GM18511 (cell line): ENCODE results near the gene GUCA1A.
"Not testable (repeated sequence)": the region's sequence is repeated elsewhere in the genome, so short reads cannot be mapped to it uniquely, and the experiment has no call there.

Experiments used
- ATAC-seq: cut with Tn5 transposase; IDR thresholded peaks from one replicate; pipeline ENCODE4 v1.9.1; 2021; ENCODE audit warnings: mild to moderate bottlenecking, moderate library complexity; ENCODE audit not compliant: unreplicated experiment

Gene GUCA1A

DNA sequence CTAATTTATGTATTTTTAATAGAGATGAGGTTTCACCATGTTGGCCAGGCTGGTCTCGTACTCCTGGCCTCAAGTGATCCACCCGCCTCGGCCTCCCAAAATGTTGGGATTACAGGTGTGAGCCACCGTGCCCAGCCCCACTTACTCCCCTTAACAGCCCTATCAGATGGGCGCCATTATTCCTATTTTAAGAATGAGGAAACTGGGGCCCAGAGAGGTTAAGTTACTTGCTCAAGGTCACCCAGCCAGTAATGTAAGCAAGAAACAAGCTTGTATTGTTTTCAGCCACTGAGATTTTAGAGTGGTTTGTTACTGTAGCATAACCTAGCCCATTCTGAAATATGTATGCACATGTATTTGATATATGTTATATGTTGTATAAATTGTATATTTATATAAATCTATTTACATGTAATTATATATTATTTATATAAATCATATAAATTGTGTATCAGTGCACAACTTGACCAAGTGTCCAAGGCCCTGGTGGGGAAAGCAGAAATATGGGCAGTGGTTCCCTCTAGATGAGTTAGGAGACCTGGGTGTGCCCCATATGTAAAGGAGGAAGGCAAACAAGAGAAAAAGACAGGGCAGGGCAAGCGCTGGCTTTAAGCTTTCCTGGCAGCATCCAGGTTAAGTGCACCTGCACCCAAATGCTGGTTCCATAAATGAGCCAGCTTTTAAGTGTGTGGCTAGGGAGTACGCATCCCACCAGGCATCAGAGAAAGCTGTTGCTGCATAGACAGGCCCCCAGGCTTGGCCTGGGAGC, 1.2 kb upstream of the GUCA1A start:
- no peak for ATAC-seq

DNA sequence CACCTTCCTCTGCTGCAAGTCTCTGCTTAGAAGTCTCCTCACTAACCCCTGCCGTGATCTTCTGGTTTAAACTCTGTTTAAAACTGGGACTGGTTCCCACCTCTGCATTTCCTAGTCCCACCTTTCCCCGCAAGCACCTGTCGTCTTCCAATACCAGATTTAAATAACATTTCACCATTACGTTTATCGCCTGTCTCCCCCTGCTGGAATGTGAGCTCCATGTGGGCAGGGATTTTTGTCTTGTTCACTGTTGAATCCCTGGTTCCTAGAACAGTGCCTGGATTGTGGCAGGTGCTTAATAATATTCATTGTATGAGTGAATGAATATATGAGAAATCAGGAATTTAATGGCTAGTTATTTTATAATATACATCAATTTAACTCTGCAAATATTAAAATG, 2.7 kb downstream of the GUCA1A start:
- ATAC-seq = no peak

DNA sequence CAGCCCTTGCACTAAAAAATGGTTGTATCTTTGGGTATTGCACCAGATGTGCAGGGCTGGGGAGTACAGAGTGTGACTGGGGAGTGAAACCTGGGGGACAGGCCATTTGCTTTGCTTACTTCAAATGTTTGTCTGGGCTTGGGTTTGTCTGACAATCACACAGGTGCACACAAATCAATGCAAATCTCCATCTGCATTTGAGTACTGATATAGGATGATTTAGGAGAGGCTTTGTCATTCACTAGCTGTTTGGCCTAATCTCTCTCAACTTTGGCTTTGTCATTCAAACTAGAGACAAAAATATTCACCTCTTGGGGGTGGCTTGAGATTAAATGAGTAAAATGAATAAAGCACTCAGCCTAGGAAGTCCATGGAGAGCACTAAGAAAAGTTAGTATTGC, 3.8 kb downstream of the GUCA1A start:
- no peak for ATAC-seq

DNA sequence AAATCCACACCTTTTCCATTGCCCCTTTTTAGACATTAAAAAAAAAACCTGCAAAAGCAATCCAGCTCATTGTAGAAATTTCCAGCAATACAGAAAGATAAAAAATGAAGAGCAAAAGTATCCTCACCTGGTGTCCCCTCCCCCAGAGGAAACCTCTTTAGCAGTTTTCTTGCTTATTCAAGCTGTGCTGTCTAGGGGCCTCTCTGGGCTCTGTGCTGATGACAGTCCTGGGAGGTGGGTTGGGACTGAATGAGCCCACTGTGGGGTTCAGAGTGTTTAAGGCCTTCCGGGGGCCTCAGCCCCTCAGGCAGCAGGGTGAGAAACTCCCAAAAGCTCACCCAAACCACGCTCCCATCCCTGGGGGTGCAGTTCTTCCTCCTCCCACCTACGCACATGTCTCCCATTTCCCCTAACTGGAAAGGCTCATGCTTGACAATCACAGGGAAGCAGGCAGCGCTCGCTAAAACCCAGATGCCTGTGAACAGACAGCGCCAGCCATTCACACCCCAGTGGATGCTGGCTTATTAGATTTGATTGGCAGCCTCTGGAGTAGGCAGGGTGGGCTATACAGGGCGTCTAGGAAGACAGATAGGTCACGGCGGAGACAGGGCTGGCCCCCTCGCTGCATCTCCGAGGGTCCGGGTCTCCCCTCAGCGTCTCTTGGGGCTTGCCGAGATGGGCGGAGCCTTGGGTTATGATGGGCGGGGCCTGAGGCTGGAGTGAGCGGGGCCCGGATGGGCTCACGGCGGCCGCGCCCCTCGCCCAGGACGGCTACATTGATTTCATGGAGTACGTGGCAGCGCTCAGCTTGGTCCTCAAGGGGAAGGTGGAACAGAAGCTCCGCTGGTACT, 4.6 kb downstream of the GUCA1A start:
- no peak for ATAC-seq

DNA sequence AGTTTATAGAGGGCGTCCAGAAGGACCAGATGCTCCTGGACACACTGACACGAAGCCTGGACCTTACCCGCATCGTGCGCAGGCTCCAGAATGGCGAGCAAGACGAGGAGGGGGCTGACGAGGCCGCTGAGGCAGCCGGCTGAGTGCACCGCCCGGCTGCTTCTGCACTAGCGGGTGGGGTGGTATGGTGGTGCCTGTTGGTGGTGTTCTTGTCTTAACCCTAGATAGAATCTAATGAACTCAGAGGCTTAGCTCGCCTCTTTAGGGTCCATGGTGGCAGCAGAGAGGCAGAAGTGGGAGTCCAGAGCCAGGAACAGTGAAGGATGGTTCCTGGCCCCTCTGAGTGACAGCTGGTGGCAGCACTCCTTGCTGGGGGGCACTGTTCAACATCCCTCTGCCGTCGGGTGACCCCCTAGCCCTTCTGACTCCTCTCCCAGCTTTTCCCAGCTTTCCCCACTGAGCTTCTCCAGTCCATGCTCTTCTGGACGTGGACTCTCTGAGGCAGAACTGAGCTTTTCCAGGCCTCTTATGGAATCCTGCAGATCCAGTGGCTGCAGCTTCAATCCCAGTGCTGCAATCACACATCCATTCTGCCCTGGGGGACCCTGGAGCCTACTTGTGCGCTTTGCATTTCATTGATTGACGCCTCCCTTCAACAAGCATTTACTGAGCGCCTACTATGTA, 6.2 kb downstream of the GUCA1A start:
- ATAC-seq = no peak

DNA sequence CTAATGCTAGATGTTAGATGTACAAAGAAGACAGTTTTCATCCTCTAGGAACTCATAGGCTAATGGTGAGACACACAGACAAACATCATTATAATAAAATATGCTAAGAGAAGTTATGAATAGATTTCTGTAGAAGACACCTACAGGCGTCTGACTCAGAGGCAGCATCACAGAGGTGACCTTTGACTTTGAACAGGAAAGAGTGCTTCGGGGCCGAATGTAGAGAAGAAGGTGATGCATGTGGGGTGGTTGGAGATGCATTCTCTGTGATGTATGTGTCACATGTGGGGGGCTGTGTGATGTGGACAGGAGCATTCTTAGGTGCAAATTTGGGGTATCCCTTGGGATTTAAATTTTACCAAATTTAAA, 6.8 kb downstream of the GUCA1A start:
- ATAC-seq = no peak

DNA sequence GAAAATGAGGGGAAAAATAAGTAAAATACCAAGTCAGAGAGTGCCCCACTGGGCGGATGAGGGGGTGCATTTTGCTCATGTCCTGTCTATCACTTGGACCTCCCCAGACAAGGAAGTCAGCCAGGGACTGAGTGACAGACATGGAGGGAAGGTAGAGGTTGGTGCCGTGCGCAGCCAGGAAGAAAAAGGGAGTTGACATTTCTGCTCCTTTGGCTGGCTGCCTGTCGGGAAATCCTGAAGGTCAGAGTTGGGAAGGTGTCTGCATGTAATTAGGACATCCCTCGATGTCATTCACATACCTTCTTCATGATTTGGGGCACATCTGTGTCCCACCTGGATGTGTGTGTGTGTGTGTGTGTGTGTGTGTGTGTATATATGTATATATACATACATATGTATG, 8.9 kb downstream of the GUCA1A start:
- no peak for ATAC-seq

DNA sequence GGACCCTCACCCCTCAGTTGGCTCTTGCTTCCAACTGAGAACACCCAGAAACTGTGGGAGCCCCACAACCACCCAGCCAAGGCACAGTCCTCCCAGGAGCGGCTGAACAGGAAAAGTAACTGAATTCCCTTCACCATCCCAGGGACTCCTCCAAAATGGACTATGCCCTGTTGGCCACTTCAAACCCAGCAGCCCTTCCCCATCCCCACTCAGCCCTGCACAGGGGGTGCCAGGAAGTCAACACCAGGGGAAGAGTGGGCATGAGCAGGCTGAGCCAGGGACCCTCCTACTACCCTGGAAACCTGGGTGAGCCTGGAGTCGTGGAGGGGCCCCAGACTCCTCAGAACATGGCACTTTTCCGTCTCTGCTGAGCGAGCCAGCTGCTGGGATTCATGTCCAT, 11.3 kb downstream of the GUCA1A start:
- no peak for ATAC-seq

DNA sequence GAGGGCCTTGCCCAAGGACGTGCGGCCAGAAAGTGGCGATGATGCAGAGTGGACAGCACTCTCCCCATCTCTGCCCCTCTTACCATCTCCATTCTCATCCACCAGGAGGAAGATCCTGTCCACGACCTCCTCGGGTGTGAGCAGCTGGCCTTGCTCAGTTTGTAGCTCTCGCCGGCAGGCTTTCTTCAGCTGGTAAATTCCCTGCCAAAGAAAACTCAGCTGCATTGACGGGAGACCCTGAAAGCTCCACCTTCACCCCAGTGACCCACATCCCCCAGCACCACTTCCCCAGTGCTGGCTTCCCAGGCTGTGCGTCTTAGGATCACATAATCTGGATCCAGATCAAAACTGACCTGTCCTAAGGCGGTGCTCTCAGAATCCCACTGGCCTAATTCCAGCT, 12.4 kb downstream of the GUCA1A start:
- no peak for ATAC-seq

DNA sequence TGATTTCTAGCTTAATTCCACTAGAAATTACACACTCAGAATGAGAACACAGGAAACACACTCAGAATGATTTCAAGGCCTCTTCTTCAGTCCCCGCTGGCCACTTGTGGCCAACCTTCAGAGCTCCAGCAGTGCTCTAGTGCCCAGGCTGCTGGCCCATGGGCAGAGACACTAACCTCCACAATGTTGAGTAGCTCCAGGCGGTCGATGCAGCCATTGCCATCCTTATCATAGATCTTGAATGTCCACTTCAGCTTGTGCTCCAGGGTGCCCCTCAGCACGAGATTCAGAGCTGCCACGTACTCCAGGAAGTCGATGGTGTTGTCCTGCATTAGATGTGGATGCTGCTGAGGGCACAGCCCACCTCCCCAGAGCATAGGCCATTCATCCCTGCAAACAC, 15.2 kb downstream of the GUCA1A start:
- ATAC-seq = no peak

DNA sequence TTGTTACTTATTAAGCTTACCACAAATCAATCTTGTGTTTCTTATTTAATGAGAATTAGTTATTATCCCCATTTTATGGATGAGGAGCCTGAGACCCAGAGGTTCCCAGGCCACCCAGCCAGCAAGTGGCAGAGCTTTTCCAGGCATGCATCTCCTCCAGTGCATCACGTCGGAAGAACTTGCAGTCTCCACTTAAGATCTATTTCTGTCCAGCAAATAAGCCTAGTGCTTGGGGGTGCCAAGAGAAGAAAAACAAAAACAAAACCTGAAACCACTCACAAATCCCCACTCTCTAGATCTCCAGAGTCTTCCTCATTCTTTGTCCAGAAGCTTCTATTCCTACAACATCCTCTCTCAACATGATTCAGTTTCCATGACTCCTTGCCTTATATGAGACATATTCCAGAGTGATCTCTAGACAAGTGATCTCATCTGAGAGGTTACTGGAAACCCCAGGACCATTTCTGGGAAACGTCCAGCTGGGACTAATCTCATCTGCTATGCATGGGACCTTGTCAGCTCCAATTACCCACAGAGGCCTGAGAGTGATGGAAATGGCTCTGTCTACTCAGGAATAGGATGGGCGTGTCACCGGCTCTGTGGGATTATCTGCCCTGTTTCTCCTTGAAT, 17.5 kb downstream of the GUCA1A start:
- no peak for ATAC-seq

DNA sequence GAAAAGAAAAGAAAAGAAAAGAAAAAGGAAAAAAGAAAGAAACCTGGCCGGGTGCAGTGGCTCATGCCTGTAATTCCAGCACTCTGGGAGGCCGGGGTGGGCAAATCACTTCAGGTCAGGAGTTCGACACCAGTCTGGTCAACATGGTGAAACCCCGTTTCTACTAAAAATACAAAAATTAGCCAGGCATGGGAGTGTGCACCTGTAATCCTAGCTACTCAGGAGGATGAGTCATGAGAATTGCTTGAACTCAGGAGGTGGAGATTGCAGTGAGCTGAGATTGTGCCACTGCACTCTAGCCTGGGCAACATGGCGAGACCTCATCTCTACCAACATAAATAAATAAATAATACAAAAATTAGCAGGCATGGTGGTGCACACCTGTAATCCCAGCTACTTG, 19.2 kb downstream of the GUCA1A start:
- not testable (repeated sequence) for ATAC-seq

DNA sequence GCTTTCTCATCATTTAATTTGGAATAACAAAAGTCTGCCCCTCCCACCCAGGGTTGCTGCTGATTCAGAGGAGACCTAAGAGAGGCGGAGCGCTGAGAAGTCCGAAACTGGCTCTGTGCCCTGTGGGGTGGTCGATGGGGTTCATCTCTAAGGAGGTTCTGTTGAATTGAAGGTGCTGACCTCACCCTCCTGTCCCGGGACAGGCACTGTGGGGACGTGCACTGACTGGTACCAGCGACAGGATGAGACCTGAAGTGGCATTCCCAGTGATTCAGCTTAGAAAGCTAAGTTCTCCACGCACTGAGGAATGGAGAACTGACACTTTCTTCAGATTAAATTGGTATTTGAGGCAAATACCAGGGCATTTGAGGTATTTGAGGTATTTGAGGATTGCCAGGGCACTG, 20.3 kb downstream of the GUCA1A start:
- ATAC-seq = no peak

DNA sequence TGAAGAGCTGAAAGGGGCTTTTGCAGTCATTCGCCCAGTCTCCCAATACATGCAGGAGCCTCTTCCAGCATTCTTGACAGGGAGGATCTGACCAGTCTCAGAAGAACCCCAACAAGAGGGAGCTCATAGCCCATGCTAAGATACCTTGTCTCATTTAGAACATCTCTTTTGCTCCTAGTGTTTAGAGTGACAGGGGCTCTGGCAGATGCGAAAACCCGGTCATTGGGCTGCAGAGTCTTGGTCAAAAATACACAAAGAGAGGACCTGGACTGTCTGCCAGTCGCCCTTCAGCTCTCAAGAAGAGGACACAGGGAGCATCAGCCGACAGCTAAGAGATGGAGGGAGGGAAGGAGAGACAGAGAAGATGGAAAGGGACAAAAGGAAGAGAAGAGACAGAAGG, 20.9 kb downstream of the GUCA1A start:
- ATAC-seq = no peak

DNA sequence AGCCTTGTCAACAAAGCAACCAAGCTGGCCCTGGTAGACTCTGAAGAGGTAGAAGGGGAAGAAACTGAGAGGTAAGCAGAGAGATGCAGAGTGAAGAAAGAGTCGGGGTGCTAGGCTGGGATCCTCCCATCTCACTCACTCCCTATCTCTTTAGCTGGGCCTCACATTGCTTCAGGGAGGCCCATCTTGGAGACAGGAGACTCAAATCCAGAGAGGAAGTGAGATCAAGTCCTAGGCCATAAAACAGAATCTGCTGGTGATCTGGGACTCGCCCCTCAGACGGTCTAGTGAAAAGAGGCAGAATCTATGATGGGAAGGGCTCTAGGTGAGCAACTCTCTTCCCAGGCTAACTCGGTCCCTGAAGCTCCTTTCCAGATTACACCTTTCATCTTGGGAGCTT, 22.3 kb downstream of the GUCA1A start:
- no peak for ATAC-seq

DNA sequence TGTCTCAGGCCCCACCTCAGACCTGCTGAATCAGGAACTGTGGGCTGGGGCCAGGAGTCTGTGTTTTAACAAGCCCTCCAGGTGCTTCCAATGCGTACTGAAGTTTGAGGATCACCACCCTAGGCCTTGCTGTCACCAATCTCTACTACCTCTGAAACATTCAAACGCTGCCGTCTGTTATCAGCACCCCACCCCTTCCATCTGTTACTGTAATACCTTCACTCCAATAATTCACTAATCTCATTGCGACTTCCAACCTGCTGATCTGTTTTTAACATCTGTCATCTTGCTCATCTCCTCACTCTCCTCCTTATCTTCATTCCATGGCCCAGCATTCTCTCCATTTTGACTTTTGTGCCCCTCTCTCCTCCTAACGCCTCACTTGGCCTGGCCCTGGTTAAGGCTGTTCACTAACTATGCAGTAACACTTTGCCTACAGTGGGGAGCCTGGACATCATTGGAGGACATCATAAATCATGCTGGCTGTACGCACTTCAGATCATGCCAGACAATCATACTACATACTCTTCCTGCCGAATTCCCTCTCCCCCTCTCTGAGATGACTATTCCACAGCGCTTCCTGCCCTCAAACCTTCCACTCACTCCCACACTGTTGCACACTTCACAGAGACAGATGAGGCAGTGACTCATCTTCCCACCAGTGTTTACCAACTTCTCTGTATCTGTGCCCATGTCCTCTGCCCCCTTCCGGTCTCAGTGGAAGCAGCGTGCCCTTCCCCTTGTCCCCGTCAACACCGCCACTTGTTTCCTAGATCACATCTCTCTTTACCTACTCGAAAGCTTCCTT, 24.6 kb downstream of the GUCA1A start:
- ATAC-seq = no peak

DNA sequence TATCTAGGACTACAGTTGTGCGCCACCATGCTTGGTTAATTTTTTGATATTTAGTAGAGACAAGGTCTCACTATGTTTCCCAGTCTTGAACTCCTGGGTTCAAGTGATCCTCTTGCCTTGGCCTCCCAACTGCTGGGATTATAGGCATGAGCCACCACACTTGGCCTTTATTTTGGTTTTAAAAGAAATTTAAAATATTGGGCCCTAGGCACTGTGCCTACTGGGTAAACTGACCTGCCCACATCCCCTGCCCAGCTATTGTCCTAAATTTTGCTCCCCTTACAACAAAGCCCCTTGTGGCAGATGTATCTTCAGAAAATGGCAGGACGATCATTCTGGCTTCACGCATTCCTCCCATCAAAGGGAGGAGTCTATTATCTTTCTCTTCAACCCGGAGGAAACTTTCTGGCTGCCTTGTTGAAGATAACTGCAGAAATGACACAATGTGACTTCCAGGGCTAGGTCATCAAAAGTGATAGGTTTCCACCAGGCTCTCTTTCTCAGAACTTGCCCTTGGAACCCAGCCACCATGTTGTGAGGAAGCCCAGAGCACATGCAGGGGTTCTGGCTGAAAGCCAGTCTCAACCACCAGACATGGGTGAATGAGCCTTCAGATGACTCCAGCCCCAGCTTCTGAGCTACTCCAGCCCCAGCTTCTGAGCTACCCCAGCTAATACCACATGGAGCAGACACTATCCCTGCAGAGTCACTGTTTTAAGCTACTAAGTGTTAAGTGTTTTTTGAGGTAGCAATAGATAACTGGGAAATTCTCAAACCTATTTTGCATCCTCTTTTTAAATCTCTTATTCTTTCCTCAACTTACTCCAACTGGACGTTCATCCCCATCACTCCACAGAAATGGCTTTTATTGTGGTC, 26.2 kb downstream of the GUCA1A start:
- no peak for ATAC-seq

DNA sequence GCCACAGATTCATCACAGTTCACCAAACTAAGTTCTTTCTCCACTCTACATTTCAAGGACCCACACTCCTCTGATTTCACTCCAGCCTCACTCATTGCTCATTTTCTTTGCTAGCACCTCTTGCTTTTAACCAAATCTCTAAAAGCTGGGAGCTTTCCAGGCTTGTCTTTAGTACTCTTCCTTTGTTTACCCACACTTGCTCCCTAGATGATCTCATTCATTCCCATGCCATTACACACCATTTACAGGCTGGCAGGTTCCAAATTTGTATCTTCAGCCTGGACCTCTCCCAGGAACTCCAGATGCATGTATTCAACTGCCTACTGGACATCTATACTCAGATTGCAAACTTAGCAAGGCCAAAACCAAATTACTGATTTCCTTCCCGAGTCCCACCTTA, 26.9 kb downstream of the GUCA1A start:
- ATAC-seq = no peak

DNA sequence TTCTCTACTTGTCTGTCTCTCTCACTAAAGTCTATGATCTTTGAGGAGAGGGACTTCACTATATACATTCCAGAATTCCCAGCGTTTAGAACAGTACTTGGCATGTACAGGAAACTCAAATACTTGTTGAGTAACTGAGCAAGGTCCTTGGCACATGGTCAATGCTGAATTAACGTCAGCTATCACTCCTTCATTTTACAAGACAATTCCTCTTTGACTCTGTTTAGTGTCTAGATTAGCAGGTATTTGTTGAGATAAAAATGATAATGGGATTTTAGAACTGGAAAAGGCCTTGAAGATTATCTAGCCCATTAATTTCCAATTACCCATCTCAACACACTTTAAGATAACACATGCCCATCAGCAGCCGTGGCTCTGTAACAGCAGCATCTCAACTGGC, 28.2 kb downstream of the GUCA1A start:
- ATAC-seq = no peak
